ENCODE results near the gene PAK6. TPM values are rescaled to one million over a fixed set of nuclear protein-coding genes. Genes with fewer than 3 reads are reported as not detected.

The PAK6 gene
- total RNA-seq, 1 donor from 2014 or later: not detected

GRCh38 chr15:40264321-40265153, 25.7 kb downstream of the PAK6 start:
- Mint-ChIP-seq H3K4me1 (ENCODE audit: unreplicated experiment) (peaks cover 18% of the 10 kb centered on the region), H3K4me3 (ENCODE audit: unreplicated experiment) (no peak overlapping the region), H3K9me3 (ENCODE audit: unreplicated experiment) (no peaks in the 10 kb centered on the region), H3K27me3 (ENCODE audit: unreplicated experiment) (no peaks in the 10 kb centered on the region), H3K36me3 (ENCODE audit: unreplicated experiment) (no peaks in the 10 kb centered on the region), H3K27ac (ENCODE audit: unreplicated experiment) (no peak overlapping the region)
- no peak for DNase-seq (ENCODE audit: extremely low spot score, unreplicated experiment)
- TF ChIP-seq CTCF (IDR thresholded peaks at IDR 0.05): no peak

- Mint-ChIP-seq H3K27me3 (ENCODE audit: unreplicated experiment) (no peaks in the 10 kb centered on the region), H3K9me3 (ENCODE audit: unreplicated experiment) (no peaks in the 10 kb centered on the region)
- DNase-seq (ENCODE audit: extremely low spot score, unreplicated experiment): no peak
Observed at GRCh38 chr15:40265355-40265754, 26.5 kb downstream of the PAK6 start.

GRCh38 chr15:40265875-40266274, 27.0 kb downstream of the PAK6 start:
- Mint-ChIP-seq H3K4me3 (ENCODE audit: unreplicated experiment) (no peak overlapping the region), H3K4me1 (ENCODE audit: unreplicated experiment) (peaks cover 18% of the 10 kb centered on the region)
- no peak for DNase-seq (ENCODE audit: extremely low spot score, unreplicated experiment)

More at GRCh38 chr15:40265355-40265754, 26.5 kb downstream of the PAK6 start:
- no peak overlapping the region for H3K4me3 Mint-ChIP-seq (ENCODE audit: unreplicated experiment)
- no peaks in the 10 kb centered on the region for H3K36me3 Mint-ChIP-seq (ENCODE audit: unreplicated experiment)
- no peak overlapping the region for H3K27ac Mint-ChIP-seq (ENCODE audit: unreplicated experiment)
- H3K4me1 Mint-ChIP-seq (ENCODE audit: unreplicated experiment): peaks cover 18% of the 10 kb centered on the region
- no peak for TF ChIP-seq CTCF (IDR thresholded peaks at IDR 0.05)

GRCh38 chr15:40266828-40267304, 28.0 kb downstream of the PAK6 start:
- Mint-ChIP-seq H3K27me3 (ENCODE audit: unreplicated experiment) (no peaks in the 10 kb centered on the region), H3K9me3 (ENCODE audit: unreplicated experiment) (no peaks in the 10 kb centered on the region), H3K4me3 (ENCODE audit: unreplicated experiment) (no peak overlapping the region), H3K4me1 (ENCODE audit: unreplicated experiment) (peaks cover 18% of the 10 kb centered on the region), H3K27ac (ENCODE audit: unreplicated experiment) (peak overlapping the region; percentile 15), H3K36me3 (ENCODE audit: unreplicated experiment) (no peaks in the 10 kb centered on the region)
- no peak for DNase-seq (ENCODE audit: extremely low spot score, unreplicated experiment)
- TF ChIP-seq CTCF (IDR thresholded peaks at IDR 0.05): no peak

More at GRCh38 chr15:40265875-40266274, 27.0 kb downstream of the PAK6 start:
- Mint-ChIP-seq H3K27me3 (ENCODE audit: unreplicated experiment) (no peaks in the 10 kb centered on the region), H3K36me3 (ENCODE audit: unreplicated experiment) (no peaks in the 10 kb centered on the region), H3K9me3 (ENCODE audit: unreplicated experiment) (no peaks in the 10 kb centered on the region), H3K27ac (ENCODE audit: unreplicated experiment) (no peak overlapping the region)
- TF ChIP-seq CTCF (IDR thresholded peaks at IDR 0.05): no peak

GRCh38 chr15:40267670-40268069, 28.8 kb downstream of the PAK6 start:
- H3K4me1 Mint-ChIP-seq (ENCODE audit: unreplicated experiment): peaks cover 18% of the 10 kb centered on the region
- H3K27ac Mint-ChIP-seq (ENCODE audit: unreplicated experiment): no peak overlapping the region
- DNase-seq (ENCODE audit: extremely low spot score, unreplicated experiment): no peak
- no peaks in the 10 kb centered on the region for H3K27me3 Mint-ChIP-seq (ENCODE audit: unreplicated experiment)
- no peak for TF ChIP-seq CTCF (IDR thresholded peaks at IDR 0.05)
- H3K9me3 Mint-ChIP-seq (ENCODE audit: unreplicated experiment): no peaks in the 10 kb centered on the region
- no peak overlapping the region for H3K4me3 Mint-ChIP-seq (ENCODE audit: unreplicated experiment)
- H3K36me3 Mint-ChIP-seq (ENCODE audit: unreplicated experiment): no peaks in the 10 kb centered on the region
